Stimulated activated CD8-positive, alpha-beta memory T cell treated with anti-CD3 and anti-CD28 coated beads, Interleukin-12 subunit alpha, Interleukin-12 subunit beta, amount 100 ng/mL, for 24 hours (primary cell): Measurements from ENCODE around the gene TTYH1.
"Not testable (repeated sequence)": the region's sequence is repeated elsewhere in the genome, so short reads cannot be mapped to it uniquely, and the experiment has no call there.

Source experiments
- DNase-seq: peaks from one replicate; pipeline ENCODE4 v3.0.0-alpha.2; 2020; ENCODE audit errors: extremely low read depth

The TTYH1 gene

DNA sequence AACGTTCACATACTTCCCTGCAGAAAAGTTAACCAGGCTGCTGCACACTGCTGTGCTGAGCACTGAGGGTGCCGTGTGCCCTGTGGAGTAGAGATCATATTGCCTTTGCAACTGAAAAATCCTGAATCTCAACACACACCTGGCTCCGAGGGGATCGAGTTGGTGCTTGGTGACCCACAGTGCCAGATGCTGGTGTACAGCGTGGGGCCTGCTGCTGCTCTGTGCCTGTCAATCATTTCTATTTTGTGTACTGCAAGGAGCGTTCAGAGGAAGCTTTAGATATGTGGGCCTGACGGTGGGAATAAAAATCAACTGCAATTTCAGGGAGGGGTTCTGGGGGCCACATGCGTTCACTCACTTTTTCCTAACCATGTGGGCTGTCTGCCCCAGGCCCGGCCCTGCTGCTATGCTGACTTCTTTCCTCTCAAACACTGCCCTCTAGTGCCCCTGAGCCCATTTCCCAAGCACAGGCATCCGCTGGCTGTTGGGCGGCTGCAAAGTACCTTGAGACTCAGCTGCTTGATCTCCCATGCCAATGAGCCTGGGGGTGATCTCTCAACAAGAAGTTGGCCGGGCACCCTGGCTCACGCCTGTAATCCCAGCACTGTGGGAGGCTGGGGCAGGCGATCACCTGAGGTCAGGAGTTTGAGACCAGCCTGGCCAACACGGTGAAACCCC is 24.0 kb downstream of the TTYH1 start:
- DNase-seq = no peak

DNA sequence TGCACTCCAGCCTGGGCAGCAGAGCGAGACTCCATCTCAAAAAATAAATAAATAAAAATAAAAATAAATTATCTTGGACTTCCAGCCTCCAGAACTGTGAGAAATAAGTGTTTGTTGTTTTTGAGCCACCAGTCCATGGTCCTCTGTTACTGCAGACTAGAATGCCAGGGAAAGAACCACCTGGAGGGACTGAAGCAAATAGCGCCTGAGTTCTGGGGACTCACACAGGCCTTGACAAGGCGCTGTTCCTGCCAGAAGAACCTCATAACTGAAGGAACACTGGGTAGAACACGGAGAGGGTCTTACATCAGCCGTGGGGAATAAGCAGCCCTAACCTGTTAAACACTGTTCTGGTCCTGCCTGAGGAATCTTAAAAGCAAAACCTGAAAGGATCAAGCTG is 25.4 kb downstream of the TTYH1 start:
- DNase-seq = no peak

DNA sequence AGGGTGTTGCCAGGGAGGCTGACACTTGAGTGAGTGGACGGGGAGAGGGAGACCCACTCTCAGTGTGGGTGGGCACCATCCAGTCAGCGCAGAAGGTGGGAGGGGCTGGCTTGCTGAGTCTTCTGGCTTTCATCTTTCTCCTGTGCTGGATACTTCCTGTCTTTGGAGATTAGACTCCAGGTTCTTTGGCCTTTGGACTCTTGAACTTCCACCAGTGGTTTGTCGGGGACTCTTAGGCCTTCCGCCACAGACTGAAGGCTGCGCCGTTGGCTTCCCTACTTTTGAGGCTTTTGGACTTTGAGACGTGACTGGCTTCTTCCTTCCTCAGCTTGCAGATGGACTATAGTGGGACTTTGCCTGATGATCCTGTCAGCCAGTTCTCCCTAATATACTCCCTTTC is 29.5 kb downstream of the TTYH1 start:
- no peak for DNase-seq

DNA sequence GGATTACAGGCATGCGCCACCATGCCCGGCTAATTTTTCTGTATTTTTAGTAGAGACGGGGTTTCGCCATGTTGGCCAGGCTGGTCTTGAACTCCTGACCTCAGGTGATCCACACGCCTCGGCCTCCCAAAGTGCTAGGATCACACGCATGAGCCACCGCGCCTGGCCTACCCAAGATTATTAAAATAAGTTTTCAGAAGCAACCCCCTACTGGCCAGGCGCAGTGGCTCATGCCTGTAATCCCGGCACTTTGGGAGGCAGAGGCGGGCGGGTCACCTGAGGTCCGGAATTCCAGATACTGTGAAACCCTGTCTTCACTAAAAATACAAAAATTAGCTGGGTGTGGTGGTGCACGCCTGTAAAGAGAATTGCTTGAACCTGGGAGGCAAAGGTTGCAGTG is 31.1 kb downstream of the TTYH1 start:
- DNase-seq = not testable (repeated sequence)

DNA sequence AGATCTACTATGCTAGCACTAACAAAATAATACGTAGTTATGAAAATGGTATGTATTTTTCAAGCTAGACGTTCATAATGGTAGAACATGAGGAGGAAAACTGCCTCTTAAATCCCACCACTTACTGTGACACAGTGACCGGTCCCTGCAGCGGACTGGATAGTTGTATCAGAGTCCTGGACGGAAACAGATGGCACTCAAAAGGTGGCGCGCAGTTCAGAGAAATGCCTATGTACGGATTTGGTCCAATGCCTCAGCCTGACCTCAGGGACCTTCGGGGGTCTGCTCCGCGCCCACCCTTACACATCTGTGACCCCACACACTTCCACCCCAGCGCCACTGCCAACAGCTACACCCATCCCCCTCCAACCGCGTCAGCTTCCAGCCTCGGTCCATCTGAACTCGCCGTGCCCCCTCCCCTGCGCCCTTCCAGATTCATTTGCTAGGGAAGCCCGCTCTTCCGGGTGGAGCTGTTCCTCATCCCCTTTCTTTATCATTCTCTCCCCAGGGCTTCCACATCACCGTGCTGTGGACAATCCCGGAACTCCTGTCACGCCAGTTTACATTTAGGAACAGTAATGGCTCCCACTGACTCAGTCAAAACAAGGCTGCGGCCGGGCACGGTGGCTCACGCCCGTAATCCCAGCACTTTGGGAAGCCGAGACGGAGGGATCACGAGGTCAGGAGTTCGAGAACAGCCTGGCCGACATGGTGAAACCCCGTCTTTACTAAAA is 32.9 kb downstream of the TTYH1 start:
- DNase-seq = no peak

DNA sequence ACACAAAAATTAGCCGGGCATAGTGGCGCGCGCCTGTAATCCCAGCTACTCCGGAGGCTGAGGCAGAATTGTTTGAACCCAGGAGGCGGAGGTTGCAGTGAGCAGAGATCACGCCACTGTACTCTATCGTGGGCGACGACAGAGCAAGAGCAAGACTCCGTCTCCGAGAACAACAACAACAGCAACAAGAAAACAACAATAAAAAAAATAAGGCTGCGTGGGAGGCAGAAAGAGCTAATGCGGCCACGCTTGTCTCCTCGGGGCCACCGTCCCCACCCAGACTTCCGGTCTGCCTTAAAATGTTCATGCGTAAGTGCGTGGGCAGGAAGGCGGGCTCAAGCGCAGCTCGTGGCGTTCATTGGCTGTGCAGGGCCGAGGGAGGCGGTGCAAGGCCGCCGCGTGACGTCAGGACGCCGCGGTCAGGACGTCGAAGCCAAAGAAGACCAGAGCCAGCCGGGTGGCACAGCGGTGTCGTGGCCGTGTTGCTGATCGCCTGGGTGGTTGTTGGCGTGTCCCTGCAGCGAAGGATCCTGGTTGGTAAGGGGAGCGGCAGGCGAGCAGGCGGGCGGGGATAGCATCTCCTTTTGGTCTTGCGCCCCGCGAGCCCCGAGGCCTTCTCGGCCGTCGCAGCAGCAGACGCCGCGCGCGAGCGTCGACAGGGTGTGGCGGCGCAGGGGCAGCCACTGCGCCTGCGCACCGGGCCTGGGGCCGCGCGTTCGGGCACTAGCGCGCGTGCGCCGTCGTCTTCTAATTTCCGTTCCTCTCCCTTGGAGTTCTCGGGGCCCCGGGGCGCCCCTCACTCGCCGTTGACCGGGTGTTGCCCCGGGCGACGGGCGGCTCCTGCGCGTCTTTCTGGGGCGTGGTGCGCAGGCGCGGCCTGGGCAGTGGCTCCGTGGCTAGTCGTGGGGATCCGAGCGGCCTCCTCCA is 33.8 kb downstream of the TTYH1 start, which contains the start of gene LENG8:
Gene LENG8, plus strand, starts transcription at position 426 of the 927 bp plus-strand sequence. CDS start 2,146 bp downstream, outside the sequence.
- peak; percentile 83 for DNase-seq

DNA sequence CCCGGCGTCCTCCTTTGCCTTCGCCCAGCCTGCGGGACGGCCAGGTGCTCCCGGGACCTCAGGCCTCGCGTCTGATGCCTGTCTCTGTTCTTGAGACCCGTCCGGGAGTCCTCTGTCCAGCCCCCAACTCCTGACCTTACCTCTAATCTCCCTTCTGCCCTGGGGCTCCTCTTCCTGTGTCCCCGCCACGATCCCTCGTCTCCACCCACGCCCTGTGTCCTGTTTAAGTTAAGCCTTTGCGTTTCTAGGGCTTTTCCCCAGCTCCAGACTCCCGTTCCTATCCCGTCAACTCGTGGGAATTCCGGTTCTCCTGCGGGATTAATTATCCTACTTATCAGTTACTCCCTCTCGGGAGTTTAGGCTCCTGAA is 34.4 kb downstream of the TTYH1 start:
- no peak for DNase-seq

DNA sequence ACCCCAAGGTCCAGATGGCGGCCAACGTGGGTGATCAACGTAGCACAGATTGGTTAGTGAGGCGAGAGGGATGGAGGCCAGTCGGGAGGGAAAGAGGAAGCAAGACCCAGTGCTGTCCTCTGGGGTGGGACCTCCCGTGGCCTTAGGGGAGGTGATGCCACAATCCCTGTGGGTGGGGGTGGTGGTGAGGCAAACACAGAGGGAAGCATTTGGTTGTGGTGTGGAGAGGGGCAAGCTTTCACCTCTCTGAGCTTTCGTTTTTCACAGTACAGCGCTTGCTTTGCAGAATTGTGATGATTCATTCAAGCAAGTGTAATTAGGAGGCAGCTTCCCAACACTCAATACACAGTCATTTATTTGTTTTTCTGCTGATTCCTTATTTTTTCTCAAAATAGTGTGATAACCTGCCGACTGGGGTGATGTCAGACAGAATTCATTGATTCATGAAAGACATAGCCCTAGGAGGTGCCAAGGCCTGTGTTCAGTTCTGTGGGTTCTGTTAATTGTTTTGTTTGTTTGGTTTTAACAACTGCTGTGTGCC is 36.1 kb downstream of the TTYH1 start:
- no peak for DNase-seq

DNA sequence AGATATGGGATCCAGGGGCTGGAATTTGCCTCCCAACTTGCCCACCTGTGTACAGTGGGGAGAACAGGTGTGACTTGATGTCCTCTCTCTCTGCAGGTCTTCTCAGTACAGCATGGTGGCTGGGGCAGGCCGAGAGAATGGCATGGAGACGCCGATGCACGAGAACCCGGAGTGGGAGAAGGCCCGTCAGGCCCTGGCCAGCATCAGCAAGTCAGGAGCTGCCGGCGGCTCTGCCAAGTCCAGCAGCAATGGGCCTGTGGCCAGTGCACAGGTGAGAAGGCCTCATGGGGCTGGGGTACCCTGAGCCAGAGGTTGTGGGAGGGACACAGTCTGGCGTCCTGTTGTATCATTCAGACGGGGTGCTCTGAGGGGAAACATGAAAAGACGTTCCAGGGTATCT is 36.7 kb downstream of the TTYH1 start:
- DNase-seq = no peak

DNA sequence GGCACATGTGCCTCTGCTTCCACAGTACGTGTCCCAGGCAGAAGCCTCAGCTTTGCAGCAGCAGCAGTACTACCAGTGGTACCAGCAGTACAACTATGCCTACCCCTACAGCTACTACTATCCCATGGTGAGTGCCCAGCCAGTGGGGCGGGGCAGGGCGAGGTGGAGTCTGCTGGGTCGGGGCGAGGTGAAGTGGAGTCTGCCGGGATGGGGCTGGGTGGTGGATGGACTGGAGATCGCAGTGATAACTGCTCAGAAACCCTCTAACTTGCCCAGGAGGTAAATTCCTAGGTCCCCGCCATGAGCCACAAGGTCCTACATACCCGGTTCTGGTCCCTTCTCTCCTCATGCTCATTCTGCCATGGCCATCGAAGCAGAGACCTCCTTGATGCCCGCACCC is 37.4 kb downstream of the TTYH1 start:
- no peak for DNase-seq

DNA sequence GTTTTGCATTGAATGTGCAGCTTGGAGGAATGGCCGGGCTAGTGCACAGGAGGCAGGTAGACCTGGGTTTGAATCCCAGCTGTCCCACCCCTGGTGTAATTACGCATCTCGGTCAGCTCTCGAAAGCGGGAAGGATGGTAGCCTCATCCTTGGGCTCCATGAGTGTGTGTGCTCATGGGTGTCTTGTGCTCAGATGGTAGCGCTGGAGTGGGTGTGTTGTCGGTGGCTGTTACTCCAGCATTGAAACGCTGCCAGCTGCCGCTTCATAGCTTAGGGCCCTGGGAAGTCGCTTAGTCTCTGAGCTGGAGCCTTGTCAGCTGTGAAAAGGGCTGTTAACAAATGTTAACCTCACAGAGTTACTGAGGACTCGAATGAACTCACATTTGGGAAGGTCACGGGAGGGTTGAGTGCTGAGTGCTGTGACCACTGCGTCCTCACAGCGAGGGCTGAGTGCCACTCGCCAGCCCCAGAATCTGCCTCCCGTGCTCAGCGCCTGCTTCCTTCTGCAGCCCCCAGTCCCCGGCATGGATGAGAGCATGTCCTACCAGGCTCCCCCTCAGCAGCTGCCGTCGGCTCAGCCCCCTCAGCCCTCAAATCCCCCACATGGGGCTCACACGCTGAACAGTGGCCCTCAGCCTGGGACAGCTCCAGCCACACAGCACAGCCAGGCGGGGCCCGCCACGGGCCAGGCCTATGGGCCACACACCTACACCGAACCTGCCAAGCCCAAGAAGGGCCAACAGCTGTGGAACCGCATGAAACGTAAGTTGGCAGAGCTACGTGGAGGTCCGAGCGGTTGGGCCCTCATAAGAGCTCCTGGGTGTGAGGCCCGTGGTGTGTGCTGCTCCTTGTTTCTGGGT is 38.9 kb downstream of the TTYH1 start:
- no peak for DNase-seq

DNA sequence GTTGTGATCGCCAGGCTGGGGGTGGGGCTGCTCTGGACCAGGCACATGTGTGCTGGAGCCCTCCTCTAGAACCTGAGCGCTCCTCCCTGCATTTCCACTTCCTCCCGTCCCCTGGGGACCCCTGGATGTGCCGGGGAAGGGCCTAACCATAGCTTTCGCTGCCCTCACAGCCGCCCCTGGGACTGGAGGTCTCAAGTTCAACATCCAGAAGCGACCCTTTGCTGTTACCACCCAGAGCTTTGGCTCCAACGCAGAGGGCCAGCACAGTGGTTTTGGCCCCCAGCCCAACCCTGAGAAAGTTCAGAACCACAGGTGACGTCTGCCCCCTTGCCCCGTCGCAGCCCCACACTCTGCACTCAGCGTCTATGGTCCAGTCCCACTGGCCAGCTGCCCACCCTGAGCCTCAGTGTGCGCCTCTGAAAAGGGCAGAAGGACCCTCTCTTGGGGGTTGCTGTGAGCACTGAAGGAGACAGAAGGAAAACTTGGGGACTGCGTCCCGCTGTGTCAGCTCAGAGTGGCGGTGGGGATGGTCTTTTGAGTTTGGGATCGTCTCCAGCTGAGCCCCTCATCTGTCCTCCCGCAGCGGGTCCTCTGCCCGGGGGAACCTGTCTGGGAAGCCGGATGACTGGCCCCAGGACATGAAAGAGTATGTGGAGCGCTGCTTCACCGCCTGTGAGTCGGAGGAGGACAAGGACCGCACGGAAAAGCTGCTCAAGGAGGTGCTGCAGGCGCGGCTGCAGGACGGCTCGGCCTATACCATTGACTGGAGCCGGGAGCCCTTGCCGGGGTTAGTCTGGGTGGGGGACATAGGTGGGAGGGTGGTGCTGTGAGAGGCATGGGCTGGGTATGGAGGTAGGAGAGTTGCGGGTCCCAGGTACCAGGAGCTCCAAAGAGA is 39.8 kb downstream of the TTYH1 start:
- DNase-seq = no peak

DNA sequence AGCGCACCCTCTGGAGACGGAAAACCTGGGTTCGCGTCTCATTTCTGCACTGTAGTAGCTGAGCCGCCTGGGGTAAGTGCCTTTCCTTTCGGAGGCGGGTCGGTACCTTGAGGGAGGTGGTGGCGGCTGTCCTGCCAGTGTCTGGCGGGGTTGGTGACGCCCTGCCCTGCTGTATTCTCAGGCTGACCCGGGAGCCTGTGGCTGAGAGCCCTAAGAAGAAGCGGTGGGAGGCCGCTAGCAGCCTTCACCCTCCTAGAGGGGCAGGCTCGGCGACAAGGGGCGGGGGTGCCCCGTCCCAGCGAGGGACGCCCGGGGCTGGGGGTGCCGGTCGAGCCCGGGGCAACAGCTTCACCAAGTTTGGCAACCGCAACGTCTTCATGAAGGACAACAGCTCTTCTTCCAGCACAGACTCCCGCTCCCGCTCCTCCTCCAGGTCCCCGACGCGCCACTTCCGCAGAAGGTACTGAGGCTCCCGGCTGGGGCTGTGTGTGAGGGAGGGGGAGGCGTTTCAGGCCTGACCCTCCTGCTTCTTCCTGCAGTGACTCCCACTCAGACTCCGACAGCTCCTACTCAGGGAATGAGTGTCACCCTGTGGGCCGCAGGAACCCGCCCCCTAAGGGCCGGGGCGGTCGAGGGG is 40.6 kb downstream of the TTYH1 start:
- no peak for DNase-seq

DNA sequence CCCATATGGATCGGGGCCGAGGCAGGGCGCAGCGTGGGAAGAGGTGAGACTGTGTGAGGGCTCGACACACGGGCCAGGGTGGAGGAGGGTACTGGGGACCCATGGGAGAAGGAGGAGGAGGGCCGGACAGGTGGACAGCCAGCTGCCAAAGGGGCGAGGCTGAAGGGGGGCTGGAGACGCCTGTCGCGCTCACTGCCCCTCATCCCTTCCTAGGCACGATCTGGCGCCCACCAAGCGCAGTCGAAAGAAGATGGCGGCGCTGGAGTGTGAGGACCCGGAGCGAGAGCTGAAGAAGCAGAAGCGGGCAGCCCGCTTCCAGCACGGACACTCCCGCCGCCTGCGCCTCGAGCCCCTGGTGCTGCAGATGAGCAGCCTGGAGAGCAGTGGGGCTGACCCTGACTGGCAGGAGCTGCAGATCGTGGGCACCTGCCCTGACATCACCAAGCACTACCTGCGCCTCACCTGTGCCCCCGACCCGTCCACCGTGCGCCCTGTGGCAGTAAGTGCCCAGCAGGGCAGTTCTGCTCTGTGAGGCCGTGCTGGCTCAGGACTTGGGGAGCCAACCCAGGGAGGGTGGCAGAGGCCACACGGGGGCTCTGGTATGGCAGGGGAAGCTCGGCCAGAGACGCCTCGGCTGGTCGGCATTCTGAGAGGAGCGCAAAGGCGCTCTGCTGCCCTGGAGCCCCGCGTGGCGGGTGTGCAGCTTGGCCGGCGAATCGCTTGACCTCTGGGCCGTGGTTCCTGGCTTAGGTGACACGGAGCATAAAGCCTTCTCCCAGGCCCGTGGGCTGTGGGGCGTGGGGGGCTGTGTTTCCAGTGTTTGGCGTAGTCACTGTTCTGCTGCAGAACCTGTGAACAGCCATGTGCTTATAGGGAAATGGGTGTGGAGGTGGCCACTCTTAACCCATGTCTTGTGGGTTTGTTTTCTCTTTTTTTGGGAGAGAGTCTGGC is 41.4 kb downstream of the TTYH1 start:
- no peak for DNase-seq

DNA sequence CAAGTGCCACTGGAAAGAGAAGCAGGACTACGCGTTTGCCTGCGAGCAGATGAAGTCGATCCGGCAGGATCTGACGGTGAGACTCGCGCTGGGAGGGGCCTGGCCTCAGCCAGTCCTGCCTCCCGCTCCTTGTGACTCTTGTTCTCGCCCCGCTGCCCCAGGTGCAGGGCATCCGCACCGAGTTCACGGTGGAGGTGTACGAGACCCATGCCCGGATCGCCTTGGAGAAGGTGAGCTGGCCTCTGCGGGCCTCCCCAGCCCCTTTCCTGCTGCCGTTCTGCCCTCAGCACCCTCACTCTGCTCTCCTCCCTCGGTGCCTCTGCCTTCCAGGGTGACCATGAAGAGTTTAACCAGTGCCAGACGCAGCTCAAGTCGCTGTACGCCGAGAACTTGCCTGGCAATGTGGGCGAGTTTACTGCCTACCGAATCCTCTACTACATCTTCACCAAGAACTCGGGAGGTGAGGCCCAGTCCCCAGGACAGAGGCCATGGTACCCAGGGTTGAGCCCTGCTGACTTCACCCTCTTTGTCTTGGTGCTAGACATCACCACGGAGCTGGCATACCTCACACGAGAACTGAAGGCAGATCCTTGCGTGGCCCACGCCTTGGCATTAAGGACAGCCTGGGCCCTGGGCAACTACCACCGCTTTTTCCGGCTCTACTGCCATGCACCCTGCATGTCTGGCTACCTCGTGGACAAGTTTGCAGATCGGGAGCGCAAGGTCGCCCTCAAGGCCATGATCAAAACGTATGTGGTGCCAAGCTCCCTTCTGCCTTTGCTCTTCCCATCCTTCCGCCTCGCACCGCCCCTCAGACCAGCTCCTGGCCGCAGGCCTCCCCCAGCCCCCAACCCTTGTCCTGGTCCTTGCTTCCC is 42.7 kb downstream of the TTYH1 start:
- DNase-seq = no peak

DNA sequence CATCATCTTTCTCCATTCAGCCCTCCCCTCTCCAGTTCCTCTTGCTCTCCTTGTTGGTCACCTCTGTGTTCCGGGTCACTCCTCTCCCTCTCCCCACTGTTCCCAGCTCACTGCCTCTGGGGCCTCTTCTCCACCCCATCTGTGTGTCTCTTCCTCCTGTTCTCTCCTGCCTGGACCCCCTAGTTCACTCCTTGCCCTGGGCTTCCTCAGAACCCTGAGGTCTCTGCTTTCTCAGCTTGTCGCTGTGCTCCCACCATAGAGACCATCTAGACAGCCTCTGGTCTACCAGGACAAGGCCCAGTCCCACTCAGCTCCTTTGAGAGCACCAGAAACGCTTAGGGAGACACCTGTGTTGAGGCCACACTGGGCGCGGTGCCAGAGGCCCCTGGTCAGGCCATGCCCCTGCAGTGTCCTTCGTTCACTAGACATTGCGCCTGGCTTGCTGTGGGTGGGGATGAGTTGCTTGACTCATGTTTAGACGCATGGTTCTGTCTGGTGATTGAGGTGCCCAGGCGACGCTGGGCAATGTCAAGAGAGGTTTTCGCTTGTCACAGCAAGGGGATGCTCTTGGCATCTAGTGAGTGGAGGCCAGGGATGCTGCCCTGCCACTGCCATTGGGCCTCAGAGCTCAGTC is 43.5 kb downstream of the TTYH1 start:
- DNase-seq = no peak
